Testis (tissue), 3 donors: ENCODE data around the gene FAM83C. TPM values are rescaled to one million over a fixed set of nuclear protein-coding genes. Genes with fewer than 3 reads are reported as not detected.

Experiments
- DNase-seq: peaks from one replicate; pipeline ENCODE4 v3.0.0-alpha.2; 2019
- H3K27ac ChIP-seq, 2 donors: fragments of 200-600 bp; sonication (generic); one replicate each; pipeline ENCODE4 v1.5.1; 2019
- H3K27me3 ChIP-seq: fragments of 200-600 bp; sonication (generic); one replicate; pipeline ENCODE4 v1.5.1; 2019
- H3K36me3 ChIP-seq: fragments of 200-600 bp; sonication (generic); one replicate; pipeline ENCODE4 v1.5.1; 2017; ENCODE audit warnings: low read depth; ENCODE audit errors: missing control alignments
- H3K4me1 ChIP-seq: fragments of 200-600 bp; sonication (generic); one replicate; pipeline ENCODE4 v1.5.1; 2019
- H3K4me3 ChIP-seq, 2 donors: fragments of 200-600 bp; sonication (generic); one replicate each; pipeline ENCODE4 v1.5.1; 2017 to 2019
- H3K9me3 ChIP-seq: fragments of 200-600 bp; sonication (generic); one replicate; pipeline ENCODE4 v1.5.1; 2017
- POLR2A ChIP-seq: fragments of 450-650 bp; IDR thresholded peaks from one replicate; pipeline ENCODE4 v1.6.1; 2017; ENCODE audit warnings: antibody characterized with exemption, mild to moderate bottlenecking, moderate library complexity
- WGBS, 2 donors: methylation state at CpG; one replicate each; pipeline ENCODE4 v1.1.5; 2018; 5-methylcytosine and 5-hydroxymethylcytosine counted together
- intact Hi-C: fragments of 100-400 bp; cut with DNase I; formaldehyde crosslinking; loops from one replicate; pipeline ENCODE4 v1.15.1; 2023; ENCODE audit warnings: low total_unique reads
- polyA plus RNA-seq: library from polyadenylated mRNA; stranded (reverse); fragments of 350-450 nt; fragmentation: Illumina TruSeq; extraction: RNeasy Lipid Tissue Mini Kit (QIAGEN cat#74804); gene quantifications from one replicate; pipeline ENCODE4 v1.2.3, GENCODE V29; 2014; ENCODE audit warnings: low read depth, low replicate concordance; ENCODE audit not compliant: insufficient read depth
- total RNA-seq, 2 donors: library from RNA; depleted of rRNA; stranded (reverse); fragments of >200 nt; gene quantifications; one replicate each; pipeline ENCODE4 v1.2.3, GENCODE V29; 2016
- TF ChIP-seq, protein P1 (sequence below), 3 experiments: fragments of 450-650 bp in 2 of 3; fragments of 200-600 bp in 1 of 3; sonication (generic) in 1 of 3; IDR thresholded peaks; one replicate each; pipeline ENCODE4 v1.5.1; 2016 to 2019; ENCODE audit warnings: antibody characterized with exemption in 3 of 3, mild to moderate bottlenecking in 2 of 3, moderate library complexity in 1 of 3

The FAM83C gene
- total and polyA plus RNA-seq, 3 donors from 2014 or later, result 0.39 to 0.96 (median 0.43) TPM

DNA sequence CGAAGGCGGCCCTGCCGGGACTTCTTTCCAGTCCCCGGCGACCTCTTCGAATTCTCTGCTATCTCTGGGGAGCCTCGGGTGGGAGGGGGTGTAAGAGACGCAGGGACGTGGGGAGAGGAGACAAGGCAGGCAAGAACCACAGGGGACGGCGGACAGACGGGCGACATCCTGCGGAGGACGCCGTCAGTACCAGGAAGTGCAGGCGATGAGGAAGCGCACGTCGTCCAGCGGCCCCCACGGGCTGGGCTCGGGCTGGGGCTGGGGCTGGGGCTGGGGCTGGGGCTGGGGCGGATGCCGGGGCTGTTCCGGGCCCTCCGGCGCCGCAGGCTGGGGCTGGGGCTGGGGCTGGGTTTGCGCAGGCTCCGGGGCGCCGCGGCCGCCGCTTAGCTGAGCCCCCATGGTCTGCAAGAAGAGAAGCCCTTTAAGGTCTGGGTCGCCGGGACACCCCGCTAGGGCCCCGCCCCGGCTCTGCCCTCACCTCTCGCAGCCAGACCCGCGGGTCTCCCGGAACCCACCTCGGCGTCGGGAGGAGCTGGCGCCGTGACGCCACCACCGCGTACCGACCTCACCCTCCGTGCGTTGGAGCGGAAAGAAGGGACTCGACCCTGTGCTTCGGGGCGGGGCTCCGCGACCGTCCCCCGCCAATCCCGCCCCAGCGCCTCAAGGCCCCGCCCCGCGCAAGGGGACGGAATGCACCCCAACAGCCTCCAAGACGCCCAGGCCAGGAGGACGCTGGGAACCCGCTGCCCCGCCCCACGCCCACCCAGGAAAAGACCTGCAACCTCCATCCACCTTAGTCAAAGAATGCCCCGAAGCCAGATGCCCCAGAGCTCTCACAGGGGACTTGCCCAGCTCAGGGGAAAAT is 14.5 kb downstream of the FAM83C start, which contains the start of gene MMP24OS:
TSS of gene MMP24OS (minus strand) at position 592 of the 865 bp plus-strand sequence. CDS start at position 399, 193 bp downstream.
- Histone ChIP-seq H3K4me1 (peaks cover 12% of the 10 kb centered on the region), H3K9me3 (no peaks in the 10 kb centered on the region), H3K4me3 (peak within 1 kb of the TSS; percentile 72 to 73), H3K27ac (peak within 1 kb of the TSS; percentile 91 to 93), H3K36me3 (no peaks in the 10 kb centered on the region), H3K27me3 (no peaks in the 10 kb centered on the region)
- TF ChIP-seq, protein P1, sequence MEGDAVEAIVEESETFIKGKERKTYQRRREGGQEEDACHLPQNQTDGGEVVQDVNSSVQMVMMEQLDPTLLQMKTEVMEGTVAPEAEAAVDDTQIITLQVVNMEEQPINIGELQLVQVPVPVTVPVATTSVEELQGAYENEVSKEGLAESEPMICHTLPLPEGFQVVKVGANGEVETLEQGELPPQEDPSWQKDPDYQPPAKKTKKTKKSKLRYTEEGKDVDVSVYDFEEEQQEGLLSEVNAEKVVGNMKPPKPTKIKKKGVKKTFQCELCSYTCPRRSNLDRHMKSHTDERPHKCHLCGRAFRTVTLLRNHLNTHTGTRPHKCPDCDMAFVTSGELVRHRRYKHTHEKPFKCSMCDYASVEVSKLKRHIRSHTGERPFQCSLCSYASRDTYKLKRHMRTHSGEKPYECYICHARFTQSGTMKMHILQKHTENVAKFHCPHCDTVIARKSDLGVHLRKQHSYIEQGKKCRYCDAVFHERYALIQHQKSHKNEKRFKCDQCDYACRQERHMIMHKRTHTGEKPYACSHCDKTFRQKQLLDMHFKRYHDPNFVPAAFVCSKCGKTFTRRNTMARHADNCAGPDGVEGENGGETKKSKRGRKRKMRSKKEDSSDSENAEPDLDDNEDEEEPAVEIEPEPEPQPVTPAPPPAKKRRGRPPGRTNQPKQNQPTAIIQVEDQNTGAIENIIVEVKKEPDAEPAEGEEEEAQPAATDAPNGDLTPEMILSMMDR (IDR thresholded peaks at IDR 0.05), result peak in 1 of 3 experiments; percentile 13
- no peak for TF ChIP-seq POLR2A
- intact Hi-C loops, result no loop called here
- WGBS, 2 donors, result 0% methylated on average over 10 to 66 of the region's 76 CpGs
- peak; percentile 91 for DNase-seq

DNA sequence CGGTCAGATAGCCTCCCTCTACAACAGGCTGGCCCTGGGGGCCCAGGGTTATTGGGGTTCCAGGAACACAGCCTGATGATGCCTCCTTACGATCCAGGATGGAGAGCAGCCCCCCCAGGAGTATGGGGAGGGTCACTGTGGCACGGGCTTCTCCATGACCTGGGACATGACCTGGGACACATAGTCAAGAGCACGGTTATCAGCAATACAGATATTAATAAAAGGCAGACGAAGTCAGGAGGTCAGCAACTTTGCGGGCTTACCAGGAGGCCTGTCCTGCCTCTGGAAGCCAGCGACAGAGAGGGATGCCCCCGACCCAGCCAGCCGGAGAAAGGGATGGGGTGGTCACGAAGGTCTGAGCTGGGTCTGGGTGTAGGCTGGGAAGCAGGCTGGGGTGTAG is 15.1 kb downstream of the FAM83C start:
- DNase-seq, result no peak
- H3K4me1 ChIP-seq, result peaks cover 12% of the 10 kb centered on the region
- intact Hi-C loops, result no loop called here
- no peak for TF ChIP-seq POLR2A
- TF ChIP-seq, protein P1 (IDR thresholded peaks at IDR 0.05), result no peak
- peak overlapping the region; percentile 91 to 93 for H3K27ac ChIP-seq
- no peaks in the 10 kb centered on the region for H3K36me3 ChIP-seq
- H3K27me3 ChIP-seq, result no peaks in the 10 kb centered on the region
- H3K4me3 ChIP-seq, result peak overlapping the region; percentile 72 to 73
- 0 to 13% methylated on average over 6 to 10 of the region's 10 CpGs for WGBS, 2 donors
- H3K9me3 ChIP-seq, result no peaks in the 10 kb centered on the region

DNA sequence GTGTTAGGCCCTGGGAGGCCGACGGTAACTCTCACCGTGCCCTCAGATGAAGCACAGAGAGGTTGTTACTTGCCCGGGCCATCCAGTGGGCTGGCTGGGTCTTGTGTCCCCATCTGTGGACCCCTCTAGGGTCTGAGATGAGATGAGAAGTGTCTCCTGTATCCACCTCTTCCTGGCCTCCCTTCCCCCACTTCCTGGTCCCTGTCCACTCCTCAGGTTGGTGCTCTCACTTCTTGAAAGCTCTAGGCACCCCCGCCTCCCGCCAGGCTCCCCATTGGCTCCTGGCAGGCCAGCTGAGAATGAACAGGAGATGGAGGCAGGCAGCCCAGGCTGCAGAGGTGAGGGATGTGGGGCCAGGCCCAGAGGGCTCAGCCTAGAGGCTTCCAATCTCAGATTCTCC is 15.8 kb downstream of the FAM83C start:
- Histone ChIP-seq H3K4me3 (no peak overlapping the region), H3K9me3 (no peaks in the 10 kb centered on the region), H3K4me1 (peaks cover 12% of the 10 kb centered on the region), H3K27ac (no peak overlapping the region), H3K36me3 (no peaks in the 10 kb centered on the region), H3K27me3 (no peaks in the 10 kb centered on the region)
- no peak for TF ChIP-seq POLR2A
- TF ChIP-seq, protein P1 (IDR thresholded peaks at IDR 0.05), result no peak
- intact Hi-C loops, result no loop called here
- 85 to 96% methylated on average over 6 of the region's 6 CpGs for WGBS, 2 donors
- DNase-seq, result no peak

DNA sequence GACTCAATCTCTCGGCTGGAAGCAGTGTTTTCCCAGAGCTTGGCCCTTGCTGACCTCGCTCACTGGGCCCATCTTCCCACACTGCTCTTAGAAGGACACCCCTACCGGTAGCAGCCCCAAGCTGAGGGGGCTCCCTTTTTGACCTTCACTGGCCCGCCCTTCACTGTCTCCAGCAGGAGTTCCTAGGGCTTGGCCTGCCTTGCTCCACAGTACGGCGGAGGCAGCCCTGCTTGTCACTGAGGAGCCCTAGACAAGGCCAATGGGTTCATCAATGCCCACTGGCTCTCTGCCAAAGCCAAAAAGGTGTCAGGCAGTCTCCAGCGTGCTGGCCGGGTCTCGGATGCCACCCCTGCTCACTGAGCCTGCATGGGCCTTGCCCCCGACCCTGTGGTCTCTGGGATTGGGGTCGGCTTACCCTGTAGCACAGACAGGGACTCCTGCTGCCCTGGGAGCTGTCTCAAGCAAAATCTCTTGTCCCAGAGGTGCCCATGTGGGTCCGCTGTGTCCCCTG is 16.4 kb downstream of the FAM83C start:
- 78 to 90% methylated on average over 4 to 12 of the region's 12 CpGs for WGBS, 2 donors
- Histone ChIP-seq H3K4me1 (peaks cover 12% of the 10 kb centered on the region), H3K4me3 (no peak overlapping the region), H3K36me3 (no peaks in the 10 kb centered on the region), H3K27me3 (no peaks in the 10 kb centered on the region), H3K9me3 (no peaks in the 10 kb centered on the region), H3K27ac (no peak overlapping the region)
- no peak for DNase-seq
- no peak for TF ChIP-seq POLR2A
- TF ChIP-seq, protein P1 (IDR thresholded peaks at IDR 0.05), result no peak
- intact Hi-C loops, result no loop called here
